Inferior parietal cortex (tissue), 1 donor: ENCODE data around the gene HIPK1.
"Not testable (repeated sequence)": the region's sequence is repeated elsewhere in the genome, so short reads cannot be mapped to it uniquely, and the experiment has no call there.

Experiments
- DNase-seq: peaks from one replicate; pipeline ENCODE4 v3.0.0-alpha.2; 2016; ENCODE audit errors: extremely low spot score

HIPK1 gene

GRCh38 chr1:113981962-113982931 is 53.1 kb downstream of the HIPK1 start:
- DNase-seq, result no peak

- no peak for DNase-seq
Measured at GRCh38 chr1:113982949-113983348, 53.8 kb downstream of the HIPK1 start.

GRCh38 chr1:113983391-113983790 is 54.3 kb downstream of the HIPK1 start:
- no peak for DNase-seq

GRCh38 chr1:113983826-113984225 is 54.7 kb downstream of the HIPK1 start:
- DNase-seq, result no peak

- no peak for DNase-seq
Measured at GRCh38 chr1:113984710-113985109, 55.6 kb downstream of the HIPK1 start.

GRCh38 chr1:113986802-113987201 is 57.7 kb downstream of the HIPK1 start:
- no peak for DNase-seq

GRCh38 chr1:113987259-113987658 is 58.1 kb downstream of the HIPK1 start:
- no peak for DNase-seq

- no peak for DNase-seq
Measured at GRCh38 chr1:113990530-113990929, 61.4 kb downstream of the HIPK1 start.

- no peak for DNase-seq
Measured at GRCh38 chr1:113990961-113991360, 61.8 kb downstream of the HIPK1 start.

GRCh38 chr1:113991467-113991997 is 62.4 kb downstream of the HIPK1 start:
- no peak for DNase-seq

- DNase-seq, result no peak
Measured at GRCh38 chr1:113993072-113993471, 63.9 kb downstream of the HIPK1 start.

- DNase-seq, result no peak
Measured at GRCh38 chr1:113993766-113994165, 64.6 kb downstream of the HIPK1 start.

GRCh38 chr1:113995382-113995781 is 66.3 kb downstream of the HIPK1 start:
- DNase-seq, result no peak

GRCh38 chr1:113998361-113998760 is 69.2 kb downstream of the HIPK1 start:
- no peak for DNase-seq

GRCh38 chr1:113999233-113999632 is 70.1 kb downstream of the HIPK1 start:
- DNase-seq, result no peak

GRCh38 chr1:113999799-114000198 is 70.7 kb downstream of the HIPK1 start:
- DNase-seq, result no peak

- DNase-seq, result no peak
Measured at GRCh38 chr1:114000406-114000805, 71.3 kb downstream of the HIPK1 start.

- no peak for DNase-seq
Measured at GRCh38 chr1:114002492-114003239, 73.5 kb downstream of the HIPK1 start.

- no peak for DNase-seq
Measured at GRCh38 chr1:114003431-114003830, 74.3 kb downstream of the HIPK1 start.

- not testable (repeated sequence) for DNase-seq
Measured at GRCh38 chr1:114006825-114007224, 77.7 kb downstream of the HIPK1 start.

- no peak for DNase-seq
Measured at GRCh38 chr1:114008480-114008941, 79.4 kb downstream of the HIPK1 start.

GRCh38 chr1:114008993-114009392 is 79.9 kb downstream of the HIPK1 start:
- DNase-seq, result no peak
